ENCODE results near the gene NOSIP. TPM values are rescaled to one million over a fixed set of nuclear protein-coding genes. Genes with fewer than 3 reads are reported as not detected.
A peak's percentile ranks its signal among the peaks of the same experiment; 100 is the strongest.

The NOSIP gene
- total RNA-seq, 1 experiment from 2014 or later: 66.1 TPM

DNA sequence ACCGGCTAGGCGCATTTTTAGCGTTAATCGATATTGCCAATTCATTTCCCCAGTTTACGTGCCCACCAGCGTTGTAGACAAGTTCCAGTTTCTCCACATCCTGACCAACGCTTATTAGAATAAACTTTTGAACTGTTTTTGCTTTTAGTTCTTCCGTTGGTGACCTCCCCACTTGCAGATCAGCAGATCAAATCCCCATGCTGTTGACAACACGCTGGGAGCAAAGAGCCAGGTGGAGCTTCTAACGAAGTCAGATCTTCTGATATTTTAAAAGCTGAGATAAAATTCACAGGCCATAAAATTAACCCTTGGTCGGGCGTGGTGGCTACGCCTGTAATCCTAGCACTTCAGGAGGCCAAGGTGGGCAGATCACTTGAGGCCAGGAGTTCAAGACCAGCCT, 31.3 kb downstream of the NOSIP start:
- TF ChIP-seq TCF7L2 (IDR thresholded peaks at IDR 0.05; ENCODE audit: low read depth, low read length) (no peak), REST (IDR thresholded peaks at IDR 0.05; ENCODE audit: insufficient read depth in 1 of 2, low read depth in 2 of 2, low read length in 1 of 2) (no peak), CTCF (IDR thresholded peaks at IDR 0.05) (no peak), SIN3A (IDR thresholded peaks at IDR 0.05; ENCODE audit: borderline replicate concordance, insufficient read depth, low read depth, low read length) (no peak), POLR2AphosphoS5 (IDR thresholded peaks at IDR 0.05; ENCODE audit: low read depth, low read length) (no peak)
- intact Hi-C loops (cut with micrococcal nuclease; ENCODE audit: unreplicated experiment) (no loop called here), in situ Hi-C loops (cut with HindIII; ENCODE audit: low pct_unique_long_range_greater_than_20kb, low sequenced_read_pairs) (no loop called here)
- Histone ChIP-seq H3K27ac (ENCODE audit: low read length) (no peak overlapping the region), H3K36me3 (ENCODE audit: control insufficient read depth, insufficient read depth, low read length) (no peaks in the 10 kb centered on the region), H3K9me3 (ENCODE audit: control insufficient read depth, insufficient read depth, low read depth, low read length) (no peaks in the 10 kb centered on the region), H3K4me3 (ENCODE audit: low read depth in 2 of 2, low read length in 2 of 2) (no peak overlapping the region), H3K4me1 (ENCODE audit: control insufficient read depth, insufficient read depth, low read length) (peaks cover 3% of the 10 kb centered on the region; the same call in 1 of the 2 replicates), H3K27me3 (ENCODE audit: control insufficient read depth, insufficient read depth, low read length) (no peaks in the 10 kb centered on the region)
- DNase-seq (ENCODE audit: low read depth, low spot score): no peak
- ATAC-seq: no peak
- ChIA-PET CTCF (interaction anchor here (0.9 to 1.3 kb wide), 3 partner anchors 19 to 46 kb away, joined by 3 to 6 read pairs (median 4); no protein-coding TSS in a partner anchor), POLR2A (no interaction called here)
- no TSS peak for BruUV-seq (replicated peaks)

- BruUV-seq (replicated peaks): no TSS peak
- DNase-seq (ENCODE audit: low read depth, low spot score) (no peak), ATAC-seq (peak; percentile 90)
- H3K36me3 ChIP-seq (ENCODE audit: control insufficient read depth, insufficient read depth, low read length): no peaks in the 10 kb centered on the region
- ChIA-PET CTCF (interaction anchor here (0.6 to 1.6 kb wide), 5 partner anchors 19 to 73 kb away, joined by 3 to 9 read pairs (median 4); partner anchors contain the start of genes FLT3LG and RCN3), POLR2A (interaction anchor here (0.5 to 0.7 kb wide), 4 partner anchors 11 to 95 kb away, joined by 3 read pairs; partner anchors contain the start of gene SCAF1)
- no peaks in the 10 kb centered on the region for H3K27me3 ChIP-seq (ENCODE audit: control insufficient read depth, insufficient read depth, low read length)
- in situ Hi-C loops (cut with HindIII; ENCODE audit: low pct_unique_long_range_greater_than_20kb, low sequenced_read_pairs): no loop called here
- intact Hi-C loops (cut with micrococcal nuclease; ENCODE audit: unreplicated experiment): loop anchor here (2.0 kb wide), 1 partner anchor 44 kb away; no protein-coding TSS in a partner anchor
- H3K4me3 ChIP-seq (ENCODE audit: low read depth in 2 of 2, low read length in 2 of 2): peak overlapping the region in 1 of 2 experiments; percentile 35; a peak in 2 of 4 replicates
- no peak overlapping the region for H3K27ac ChIP-seq (ENCODE audit: low read length)
- TF ChIP-seq CTCF (IDR thresholded peaks at IDR 0.05) (no peak; the same call in 1 of the 2 replicates), REST (IDR thresholded peaks at IDR 0.05; ENCODE audit: insufficient read depth in 1 of 2, low read depth in 2 of 2, low read length in 1 of 2) (no peak), POLR2AphosphoS5 (IDR thresholded peaks at IDR 0.05; ENCODE audit: low read depth, low read length) (no peak), TCF7L2 (IDR thresholded peaks at IDR 0.05; ENCODE audit: low read depth, low read length) (no peak), SIN3A (IDR thresholded peaks at IDR 0.05; ENCODE audit: borderline replicate concordance, insufficient read depth, low read depth, low read length) (no peak)
- peaks cover 3% of the 10 kb centered on the region; the same call in 1 of the 2 replicates for H3K4me1 ChIP-seq (ENCODE audit: control insufficient read depth, insufficient read depth, low read length)
- H3K9me3 ChIP-seq (ENCODE audit: control insufficient read depth, insufficient read depth, low read depth, low read length): no peaks in the 10 kb centered on the region
Measured at GRCh38 chr19:49546825-49547565, 33.4 kb downstream of the NOSIP start.
